ENCODE measurements around the gene ADSS1. TPM values are rescaled to one million over a fixed set of nuclear protein-coding genes. Genes with fewer than 3 reads are reported as not detected.

The ADSS1 gene
- total RNA-seq, 1 donor from 2014 or later, result 5.1 TPM

GRCh38 chr14:104786091-104786586, 62.1 kb downstream of the ADSS1 start:
- Histone ChIP-seq H3K27ac (peak overlapping the region; percentile 67), H3K36me3 (peaks cover 42% of the 10 kb centered on the region), H3K4me3 (no peak overlapping the region), H3K4me1 (peaks cover 71% of the 10 kb centered on the region), H3K9me3 (no peaks in the 10 kb centered on the region), H3K27me3 (ENCODE audit: low read depth) (no peaks in the 10 kb centered on the region)
- DNase-seq (peak; percentile 84), ATAC-seq (peak; percentile 75 to 80)
- intact Hi-C loops (cut with DNase I), result no loop called here
- TF ChIP-seq, protein P1, sequence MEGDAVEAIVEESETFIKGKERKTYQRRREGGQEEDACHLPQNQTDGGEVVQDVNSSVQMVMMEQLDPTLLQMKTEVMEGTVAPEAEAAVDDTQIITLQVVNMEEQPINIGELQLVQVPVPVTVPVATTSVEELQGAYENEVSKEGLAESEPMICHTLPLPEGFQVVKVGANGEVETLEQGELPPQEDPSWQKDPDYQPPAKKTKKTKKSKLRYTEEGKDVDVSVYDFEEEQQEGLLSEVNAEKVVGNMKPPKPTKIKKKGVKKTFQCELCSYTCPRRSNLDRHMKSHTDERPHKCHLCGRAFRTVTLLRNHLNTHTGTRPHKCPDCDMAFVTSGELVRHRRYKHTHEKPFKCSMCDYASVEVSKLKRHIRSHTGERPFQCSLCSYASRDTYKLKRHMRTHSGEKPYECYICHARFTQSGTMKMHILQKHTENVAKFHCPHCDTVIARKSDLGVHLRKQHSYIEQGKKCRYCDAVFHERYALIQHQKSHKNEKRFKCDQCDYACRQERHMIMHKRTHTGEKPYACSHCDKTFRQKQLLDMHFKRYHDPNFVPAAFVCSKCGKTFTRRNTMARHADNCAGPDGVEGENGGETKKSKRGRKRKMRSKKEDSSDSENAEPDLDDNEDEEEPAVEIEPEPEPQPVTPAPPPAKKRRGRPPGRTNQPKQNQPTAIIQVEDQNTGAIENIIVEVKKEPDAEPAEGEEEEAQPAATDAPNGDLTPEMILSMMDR (IDR thresholded peaks at IDR 0.05), result peak; percentile 31

- no peaks in the 10 kb centered on the region for H3K9me3 ChIP-seq
- no peak overlapping the region for H3K4me3 ChIP-seq
- no peak for ATAC-seq
- no peaks in the 10 kb centered on the region for H3K27me3 ChIP-seq (ENCODE audit: low read depth)
- TF ChIP-seq, protein P1 (IDR thresholded peaks at IDR 0.05), result no peak
- peaks cover 80% of the 10 kb centered on the region for H3K4me1 ChIP-seq
- peaks cover 49% of the 10 kb centered on the region for H3K36me3 ChIP-seq
- intact Hi-C loops (cut with DNase I), result no loop called here
- DNase-seq, result no peak
- H3K27ac ChIP-seq, result peak overlapping the region; percentile 67
These were observed 63.0 kb downstream of the ADSS1 start for GRCh38 chr14:104786726-104787675.

- DNase-seq, result peak; percentile 82
- TF ChIP-seq, protein P1 (IDR thresholded peaks at IDR 0.05), result no peak
- Histone ChIP-seq H3K36me3 (peaks cover 53% of the 10 kb centered on the region), H3K27ac (peak overlapping the region; percentile 67), H3K4me3 (no peak overlapping the region), H3K4me1 (peaks cover 87% of the 10 kb centered on the region), H3K27me3 (ENCODE audit: low read depth) (no peaks in the 10 kb centered on the region), H3K9me3 (no peaks in the 10 kb centered on the region)
- intact Hi-C loops (cut with DNase I), result no loop called here
- ATAC-seq, result peak in 1 of 2 donors; percentile 29
These were observed 63.7 kb downstream of the ADSS1 start for GRCh38 chr14:104787736-104788135.

GRCh38 chr14:104788161-104788818, 64.3 kb downstream of the ADSS1 start:
- H3K9me3 ChIP-seq, result no peaks in the 10 kb centered on the region
- H3K4me3 ChIP-seq, result no peak overlapping the region
- peaks cover 93% of the 10 kb centered on the region for H3K4me1 ChIP-seq
- no peaks in the 10 kb centered on the region for H3K27me3 ChIP-seq (ENCODE audit: low read depth)
- ATAC-seq (no peak), DNase-seq (no peak)
- TF ChIP-seq, protein P1 (IDR thresholded peaks at IDR 0.05), result no peak
- peak overlapping the region; percentile 67 for H3K27ac ChIP-seq
- peaks cover 53% of the 10 kb centered on the region for H3K36me3 ChIP-seq
- intact Hi-C loops (cut with DNase I), result no loop called here

GRCh38 chr14:104788873-104789663, 65.0 kb downstream of the ADSS1 start:
- Histone ChIP-seq H3K27me3 (ENCODE audit: low read depth) (no peaks in the 10 kb centered on the region), H3K36me3 (peaks cover 53% of the 10 kb centered on the region), H3K4me3 (no peak overlapping the region), H3K27ac (no peak overlapping the region), H3K4me1 (peaks cover 100% of the 10 kb centered on the region), H3K9me3 (no peaks in the 10 kb centered on the region)
- ATAC-seq, result no peak
- no peak for DNase-seq
- TF ChIP-seq, protein P1 (IDR thresholded peaks at IDR 0.05), result no peak
- intact Hi-C loops (cut with DNase I), result no loop called here

Data from lower lobe of right lung (tissue), 2 donors.